ENCODE data around the gene USP6NL.
A peak's percentile ranks its signal among the peaks of the same experiment; 100 is the strongest.
"Not testable (repeated sequence)": the region's sequence is repeated elsewhere in the genome, so short reads cannot be mapped to it uniquely, and the experiment has no call there.

The USP6NL gene

GRCh38 chr10:11611248-11612020 is at the start of gene USP6NL:
Gene USP6NL, minus strand, starts transcription at chr10:11611650. Its CDS starts 14,016 bp downstream, at chr10:11597634.
- DNase-seq (ENCODE audit: extremely low read depth in 1 of 2, low read depth in 1 of 2) = peak; percentile 27 to 37

- no peak for DNase-seq (ENCODE audit: extremely low read depth in 1 of 2, low read depth in 1 of 2)
These were observed 47.4 kb upstream of the USP6NL start for GRCh38 chr10:11658801-11659368.

- no peak for DNase-seq (ENCODE audit: extremely low read depth in 1 of 2, low read depth in 1 of 2)
These were observed 44.4 kb upstream of the USP6NL start for GRCh38 chr10:11655836-11656235.

GRCh38 chr10:11654659-11655058 is 43.2 kb upstream of the USP6NL start:
- no peak for DNase-seq (ENCODE audit: extremely low read depth in 1 of 2, low read depth in 1 of 2)

- DNase-seq (ENCODE audit: extremely low read depth in 1 of 2, low read depth in 1 of 2) = no peak
These were observed 42.5 kb upstream of the USP6NL start for GRCh38 chr10:11653758-11654471.

GRCh38 chr10:11647676-11648075 is 36.2 kb upstream of the USP6NL start:
- DNase-seq (ENCODE audit: extremely low read depth in 1 of 2, low read depth in 1 of 2) = no peak

- no peak for DNase-seq (ENCODE audit: extremely low read depth in 1 of 2, low read depth in 1 of 2)
These were observed 35.0 kb upstream of the USP6NL start for GRCh38 chr10:11646450-11646849.

- no peak for DNase-seq (ENCODE audit: extremely low read depth in 1 of 2, low read depth in 1 of 2)
These were observed 31.6 kb upstream of the USP6NL start for GRCh38 chr10:11643039-11643438.

GRCh38 chr10:11642566-11642965 is 31.1 kb upstream of the USP6NL start:
- no peak for DNase-seq (ENCODE audit: extremely low read depth in 1 of 2, low read depth in 1 of 2)

GRCh38 chr10:11639849-11640764 is 28.7 kb upstream of the USP6NL start:
- no peak for DNase-seq (ENCODE audit: extremely low read depth in 1 of 2, low read depth in 1 of 2)

GRCh38 chr10:11639362-11639761 is 27.9 kb upstream of the USP6NL start:
- no peak for DNase-seq (ENCODE audit: extremely low read depth in 1 of 2, low read depth in 1 of 2)

- DNase-seq (ENCODE audit: extremely low read depth in 1 of 2, low read depth in 1 of 2) = no peak
These were observed 26.7 kb upstream of the USP6NL start for GRCh38 chr10:11638055-11638698.

- DNase-seq (ENCODE audit: extremely low read depth in 1 of 2, low read depth in 1 of 2) = no peak
These were observed 25.4 kb upstream of the USP6NL start for GRCh38 chr10:11636697-11637303.

GRCh38 chr10:11631890-11632587 is 20.6 kb upstream of the USP6NL start:
- no peak for DNase-seq (ENCODE audit: extremely low read depth in 1 of 2, low read depth in 1 of 2)

GRCh38 chr10:11631291-11631690 is 19.8 kb upstream of the USP6NL start:
- no peak for DNase-seq (ENCODE audit: extremely low read depth in 1 of 2, low read depth in 1 of 2)

- no peak for DNase-seq (ENCODE audit: extremely low read depth in 1 of 2, low read depth in 1 of 2)
These were observed 18.3 kb upstream of the USP6NL start for GRCh38 chr10:11629731-11630130.

- DNase-seq (ENCODE audit: extremely low read depth in 1 of 2, low read depth in 1 of 2) = not testable (repeated sequence)
These were observed 16.5 kb upstream of the USP6NL start for GRCh38 chr10:11627941-11628340.

GRCh38 chr10:11626071-11626470 is 14.6 kb upstream of the USP6NL start:
- no peak for DNase-seq (ENCODE audit: extremely low read depth in 1 of 2, low read depth in 1 of 2)

- DNase-seq (ENCODE audit: extremely low read depth in 1 of 2, low read depth in 1 of 2) = no peak
These were observed 13.7 kb upstream of the USP6NL start for GRCh38 chr10:11625019-11625735.
